OCI-LY1 (cell line): ENCODE data around the gene SULF2.

Source experiments
- H2AFZ ChIP-seq: fragments of 200-600 bp; sonication (generic), shearing (Covaris generic); 2 replicates; pipeline ENCODE4 v1.6.0; 2014; ENCODE audit warnings: antibody characterized with exemption, mild to moderate bottlenecking, low read length
- H3F3A ChIP-seq: fragments of 200-600 bp; sonication (generic), shearing (Covaris generic); 2 replicates; pipeline ENCODE4 v1.6.0; 2014; ENCODE audit warnings: mild to moderate bottlenecking, antibody characterized with exemption, low read length, moderate library complexity; ENCODE audit not compliant: insufficient read depth
- H3K27ac ChIP-seq: fragments of 200-600 bp; sonication (generic); 2 replicates; pipeline ENCODE4 v1.5.1; 2014; ENCODE audit warnings: low read length, mixed run types, mild to moderate bottlenecking, low read depth; ENCODE audit not compliant: poor library complexity, severe bottlenecking
- H3K27me3 ChIP-seq: fragments of 200-600 bp; sonication (generic); 2 replicates; pipeline ENCODE4 v1.6.0; 2014; ENCODE audit warnings: antibody characterized with exemption, mild to moderate bottlenecking, low read length, moderate library complexity; ENCODE audit not compliant: insufficient read depth
- H3K36me3 ChIP-seq: fragments of 200-600 bp; sonication (generic); 2 replicates; pipeline ENCODE4 v1.6.1; 2014; ENCODE audit warnings: mild to moderate bottlenecking, antibody characterized with exemption, low read length, moderate library complexity, mixed read lengths; ENCODE audit not compliant: insufficient read depth
- H3K4me1 ChIP-seq: fragments of 200-600 bp; sonication (generic); 2 replicates; pipeline ENCODE4 v1.5.1; 2014; ENCODE audit warnings: mild to moderate bottlenecking, low read length, moderate library complexity; ENCODE audit not compliant: insufficient read depth, severe bottlenecking
- H3K4me2 ChIP-seq: fragments of 200-600 bp; sonication (generic), shearing (Covaris generic); 2 replicates; pipeline ENCODE4 v1.6.1; 2014; ENCODE audit warnings: low read length
- H3K4me3 ChIP-seq: fragments of 200-600 bp; sonication (generic); 2 replicates; pipeline ENCODE4 v1.5.1; 2014; ENCODE audit warnings: low read length, low read depth, mild to moderate bottlenecking, mixed read lengths; ENCODE audit not compliant: poor library complexity, severe bottlenecking
- H3K79me2 ChIP-seq: fragments of 200-600 bp; shearing (Covaris generic); 2 replicates; pipeline ENCODE4 v1.6.1; 2016; ENCODE audit warnings: mixed run types, low read length, mixed read lengths; ENCODE audit not compliant: insufficient read depth
- H3K9ac ChIP-seq: fragments of 200-600 bp; sonication (generic), shearing (Covaris generic); 2 replicates; pipeline ENCODE4 v1.6.1; 2014; ENCODE audit warnings: mild to moderate bottlenecking, low read length, mixed read lengths
- H3K9me2 ChIP-seq: fragments of 200-600 bp; sonication (generic), shearing (Covaris generic); 2 replicates; pipeline ENCODE4 v1.6.1; 2014; ENCODE audit warnings: low read depth, mild to moderate bottlenecking, low read length, mixed read lengths
- H3K9me3 ChIP-seq: fragments of 200-600 bp; shearing (Covaris generic); 2 replicates; pipeline ENCODE4 v1.6.1; 2014; ENCODE audit warnings: low read length, mixed read lengths
- H4K20me1 ChIP-seq: fragments of 200-600 bp; sonication (generic), shearing (Covaris generic); 2 replicates; pipeline ENCODE4 v1.6.0; 2016; ENCODE audit warnings: mild to moderate bottlenecking, low read length; ENCODE audit not compliant: insufficient read depth
- CTCF ChIP-seq: fragments of 200-600 bp; sonication (generic), shearing (Covaris generic); IDR thresholded peaks from 2 replicates; pipeline ENCODE4 v1.5.1; 2017; ENCODE audit warnings: mild to moderate bottlenecking, antibody characterized with exemption, low read length, moderate library complexity, mixed read lengths
- EZH2 ChIP-seq: fragments of 200-600 bp; sonication (generic), shearing (Covaris generic); IDR thresholded peaks from 2 replicates; pipeline ENCODE4 v1.8.0; 2017; ENCODE audit warnings: borderline replicate concordance, mixed run types, mild to moderate bottlenecking, antibody characterized with exemption, low read length, moderate library complexity, mixed read lengths

Gene SULF2

GRCh38 chr20:47669152-47669425 is 116.2 kb downstream of the SULF2 start:
- Histone ChIP-seq H2AFZ (no peak overlapping the region), H3K4me3 (no peak overlapping the region), H3K36me3 (peaks cover 12% of the 10 kb centered on the region), H3K9me2 (no peaks in the 10 kb centered on the region), H3K4me2 (no peak overlapping the region), H3F3A (no peaks in the 10 kb centered on the region), H3K9me3 (no peaks in the 10 kb centered on the region), H3K9ac (no peak overlapping the region), H3K27me3 (no peaks in the 10 kb centered on the region), H3K27ac (no peak overlapping the region), H3K4me1 (peaks cover 37% of the 10 kb centered on the region), H3K79me2 (no peaks in the 10 kb centered on the region), H4K20me1 (no peaks in the 10 kb centered on the region)
- TF ChIP-seq EZH2 (no peak), CTCF (no peak)

GRCh38 chr20:47668313-47669151 is 116.7 kb downstream of the SULF2 start:
- peaks cover 12% of the 10 kb centered on the region for H3K36me3 ChIP-seq
- no peak overlapping the region for H3K9ac ChIP-seq
- no peak for TF ChIP-seq EZH2
- no peak for TF ChIP-seq CTCF
- no peaks in the 10 kb centered on the region for H3K9me2 ChIP-seq
- no peak overlapping the region for H2AFZ ChIP-seq
- no peaks in the 10 kb centered on the region for H3K27me3 ChIP-seq
- no peaks in the 10 kb centered on the region for H3K9me3 ChIP-seq
- H3K4me1 ChIP-seq, result peaks cover 40% of the 10 kb centered on the region
- H3K79me2 ChIP-seq, result no peaks in the 10 kb centered on the region
- H3K27ac ChIP-seq, result no peak overlapping the region
- no peak overlapping the region for H3K4me3 ChIP-seq
- H4K20me1 ChIP-seq, result no peaks in the 10 kb centered on the region
- H3F3A ChIP-seq, result no peaks in the 10 kb centered on the region
- H3K4me2 ChIP-seq, result no peak overlapping the region

- no peaks in the 10 kb centered on the region for H3F3A ChIP-seq
- no peak overlapping the region for H3K4me3 ChIP-seq
- H3K79me2 ChIP-seq, result no peaks in the 10 kb centered on the region
- H2AFZ ChIP-seq, result no peak overlapping the region
- H3K4me1 ChIP-seq, result peaks cover 40% of the 10 kb centered on the region
- no peak overlapping the region for H3K9ac ChIP-seq
- TF ChIP-seq CTCF (no peak), EZH2 (no peak)
- H3K9me2 ChIP-seq, result no peaks in the 10 kb centered on the region
- H3K27ac ChIP-seq, result no peak overlapping the region
- peaks cover 21% of the 10 kb centered on the region for H3K36me3 ChIP-seq
- no peak overlapping the region for H3K4me2 ChIP-seq
- no peaks in the 10 kb centered on the region for H3K27me3 ChIP-seq
- no peaks in the 10 kb centered on the region for H4K20me1 ChIP-seq
- no peaks in the 10 kb centered on the region for H3K9me3 ChIP-seq
These were observed 117.6 kb downstream of the SULF2 start for GRCh38 chr20:47667531-47668312.
